Lower lobe of right lung (tissue), 2 donors: ENCODE results near the gene MYO10. TPM values are rescaled to one million over a fixed set of nuclear protein-coding genes. Genes with fewer than 3 reads are reported as not detected.

Source experiments
- ATAC-seq, 2 donors: fragments of 200-7000 bp; cut with Tn5 transposase; one replicate each; pipeline ENCODE4 v1.9.1; 2020 to 2022; ENCODE audit warnings: mild to moderate bottlenecking in 2 of 2, moderate library complexity in 2 of 2
- DNase-seq: peaks from one replicate; pipeline ENCODE4 v3.0.0-alpha.2; 2020
- H3K27ac ChIP-seq: fragments of 200-600 bp; one replicate; pipeline ENCODE4 v1.8.0; 2022
- H3K27me3 ChIP-seq: fragments of 200-600 bp; one replicate; pipeline ENCODE4 v1.8.0; 2022; ENCODE audit warnings: low read depth
- H3K36me3 ChIP-seq: fragments of 200-600 bp; one replicate; pipeline ENCODE4 v1.8.0; 2022; ENCODE audit warnings: mild to moderate bottlenecking
- H3K4me1 ChIP-seq: fragments of 200-600 bp; one replicate; pipeline ENCODE4 v1.8.0; 2022
- H3K4me3 ChIP-seq: fragments of 200-600 bp; one replicate; pipeline ENCODE4 v1.8.0; 2022; ENCODE audit warnings: mild to moderate bottlenecking
- H3K9me3 ChIP-seq: fragments of 200-600 bp; one replicate; pipeline ENCODE4 v1.8.0; 2022
- intact Hi-C: fragments of 100-400 bp; cut with DNase I; formaldehyde crosslinking; loops from one replicate; pipeline ENCODE4 v1.11.0; 2022
- total RNA-seq: library from RNA; stranded (reverse); fragmentation: NEBNext Ultra II Directional; extraction: Animal tissue kit (Norgen Biotek cat#: 25700); gene quantifications from one replicate; pipeline ENCODE4 v1.2.1, GENCODE V29; 2021
- TF ChIP-seq, protein P1 (sequence below): fragments of 200-600 bp; IDR thresholded peaks from one replicate; pipeline ENCODE4 v1.8.0; 2022; ENCODE audit warnings: antibody characterized with exemption, mild to moderate bottlenecking
- donor health status: DM: no; HTN: yes; CAD: no; lungs with severe emphysema.

Gene MYO10
- total RNA-seq, 1 donor from 2014 or later, result 51.5 TPM

DNA sequence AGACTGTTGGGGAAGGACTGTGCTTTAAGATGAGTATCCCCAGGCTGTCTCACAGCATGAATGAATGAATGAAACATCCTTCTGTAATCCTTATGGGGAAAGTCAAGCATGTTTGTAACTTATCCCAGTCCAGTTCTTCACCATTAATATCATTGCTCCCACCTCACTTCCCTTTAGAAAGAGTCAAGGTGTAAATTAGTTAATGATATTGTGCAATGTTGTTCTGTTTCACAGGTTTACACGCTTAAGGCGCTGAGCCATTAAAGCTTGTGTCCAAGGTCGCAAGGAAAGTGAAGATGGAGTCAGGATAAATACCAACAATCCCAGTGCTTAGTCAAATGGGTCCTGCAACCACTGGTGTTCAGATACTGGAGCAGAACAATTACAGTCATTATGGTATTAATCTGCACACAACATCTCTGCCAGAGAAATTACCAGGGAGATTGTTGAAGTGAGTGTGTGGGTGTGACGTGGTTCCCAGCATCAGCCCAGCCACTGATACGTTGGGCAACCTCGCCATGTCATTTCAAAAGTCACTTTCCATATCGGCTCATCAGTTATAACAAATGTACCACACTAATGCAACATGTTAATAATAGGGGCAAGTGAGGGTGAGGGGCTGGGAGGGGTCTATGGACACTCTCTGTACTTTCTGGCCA is 1.5 kb upstream of the MYO10 start:
- Histone ChIP-seq H3K4me3 (no peak overlapping the region), H3K9me3 (no peaks in the 10 kb centered on the region), H3K27me3 (no peaks in the 10 kb centered on the region), H3K4me1 (peaks cover 22% of the 10 kb centered on the region), H3K27ac (no peak overlapping the region), H3K36me3 (no peaks in the 10 kb centered on the region)
- intact Hi-C loops, result loop anchor here (10.0 kb wide), 1 partner anchor 197 kb away; no protein-coding TSS in a partner anchor
- TF ChIP-seq, protein P1, sequence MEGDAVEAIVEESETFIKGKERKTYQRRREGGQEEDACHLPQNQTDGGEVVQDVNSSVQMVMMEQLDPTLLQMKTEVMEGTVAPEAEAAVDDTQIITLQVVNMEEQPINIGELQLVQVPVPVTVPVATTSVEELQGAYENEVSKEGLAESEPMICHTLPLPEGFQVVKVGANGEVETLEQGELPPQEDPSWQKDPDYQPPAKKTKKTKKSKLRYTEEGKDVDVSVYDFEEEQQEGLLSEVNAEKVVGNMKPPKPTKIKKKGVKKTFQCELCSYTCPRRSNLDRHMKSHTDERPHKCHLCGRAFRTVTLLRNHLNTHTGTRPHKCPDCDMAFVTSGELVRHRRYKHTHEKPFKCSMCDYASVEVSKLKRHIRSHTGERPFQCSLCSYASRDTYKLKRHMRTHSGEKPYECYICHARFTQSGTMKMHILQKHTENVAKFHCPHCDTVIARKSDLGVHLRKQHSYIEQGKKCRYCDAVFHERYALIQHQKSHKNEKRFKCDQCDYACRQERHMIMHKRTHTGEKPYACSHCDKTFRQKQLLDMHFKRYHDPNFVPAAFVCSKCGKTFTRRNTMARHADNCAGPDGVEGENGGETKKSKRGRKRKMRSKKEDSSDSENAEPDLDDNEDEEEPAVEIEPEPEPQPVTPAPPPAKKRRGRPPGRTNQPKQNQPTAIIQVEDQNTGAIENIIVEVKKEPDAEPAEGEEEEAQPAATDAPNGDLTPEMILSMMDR, result no peak
- DNase-seq, result no peak
- no peak for ATAC-seq

DNA sequence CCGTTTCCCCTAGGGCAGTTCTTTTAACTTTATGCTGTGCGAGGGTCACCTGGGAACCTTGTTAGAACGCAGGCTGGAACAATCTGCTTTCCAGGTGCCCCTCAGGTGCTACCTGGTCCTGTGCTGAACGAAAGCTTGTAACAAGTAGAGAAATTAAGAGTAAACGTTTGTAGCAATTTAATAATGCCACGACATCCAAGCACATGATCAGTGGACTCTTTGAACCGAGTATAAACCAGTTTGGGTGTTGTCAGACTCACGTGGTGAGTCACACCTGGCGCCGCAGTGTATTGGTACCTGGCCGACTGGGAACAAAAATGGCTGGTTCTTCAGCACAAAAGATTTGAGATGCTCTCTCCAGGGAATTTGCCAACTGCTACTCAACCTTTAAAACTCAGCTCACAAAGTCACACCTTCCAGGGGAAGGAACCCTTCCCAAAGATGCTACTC is 926 bp upstream of the MYO10 start:
- peak; percentile 59 for DNase-seq
- TF ChIP-seq, protein P1, result no peak
- Histone ChIP-seq H3K9me3 (no peaks in the 10 kb centered on the region), H3K4me3 (peak overlapping the region; percentile 76), H3K4me1 (peaks cover 28% of the 10 kb centered on the region), H3K36me3 (no peaks in the 10 kb centered on the region), H3K27ac (peak overlapping the region; percentile 86), H3K27me3 (no peaks in the 10 kb centered on the region)
- peak; percentile 48 to 61 for ATAC-seq
- intact Hi-C loops, result loop anchor here (10.0 kb wide), 1 partner anchor 198 kb away; no protein-coding TSS in a partner anchor

DNA sequence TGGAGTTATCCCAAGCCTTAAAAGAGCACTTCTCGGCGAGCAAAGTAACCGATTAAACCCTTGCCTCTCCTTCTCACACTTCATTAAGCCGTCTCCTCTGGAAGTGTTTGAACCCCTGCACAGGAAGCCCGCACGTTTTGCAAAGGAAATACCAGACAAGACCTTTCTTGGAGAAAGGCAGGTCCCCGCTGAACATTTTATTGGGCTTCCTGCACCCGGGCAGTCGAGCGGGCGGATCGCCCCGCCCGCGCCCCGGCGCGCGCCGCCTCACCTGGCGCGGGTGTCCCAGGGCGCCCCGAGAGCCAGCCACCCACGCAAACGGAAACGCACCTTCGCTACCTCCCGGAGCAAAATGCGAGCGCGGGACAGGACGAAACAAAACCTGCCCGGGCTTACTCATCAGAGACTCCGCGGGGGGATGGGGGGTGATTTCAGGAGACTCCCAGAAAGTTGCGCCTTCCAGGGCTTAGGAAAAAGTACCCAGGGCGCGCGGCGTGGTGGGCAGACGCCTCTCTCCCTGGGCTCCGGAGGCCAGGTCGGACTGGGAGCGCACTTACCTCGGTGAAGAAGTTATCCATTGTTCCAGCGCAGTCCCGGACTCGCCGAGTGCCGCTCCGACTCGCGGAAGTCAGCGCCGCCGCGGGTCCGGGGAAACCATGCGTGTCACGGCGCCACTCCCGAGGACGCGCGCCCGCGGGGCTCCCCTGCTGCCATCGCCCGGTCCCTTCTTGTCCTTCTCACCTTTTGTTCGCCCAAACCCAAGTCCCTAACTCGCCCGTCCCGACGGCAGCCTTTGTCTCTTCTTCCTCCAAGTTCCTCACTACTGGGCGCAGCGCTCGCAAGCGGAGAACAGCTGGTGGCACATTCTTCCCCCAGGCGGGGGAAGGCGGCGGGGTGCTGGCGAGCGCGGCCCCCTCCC is 598 bp downstream of the MYO10 start:
- intact Hi-C loops, result loop anchor here (10.0 kb wide), 1 partner anchor 199 kb away; no protein-coding TSS in a partner anchor
- DNase-seq (peak; percentile 64), ATAC-seq (peak; percentile 39 to 55)
- Histone ChIP-seq H3K27ac (peak overlapping the region; percentile 86), H3K9me3 (no peaks in the 10 kb centered on the region), H3K4me1 (peaks cover 43% of the 10 kb centered on the region), H3K36me3 (no peaks in the 10 kb centered on the region), H3K4me3 (peak overlapping the region; percentile 76), H3K27me3 (no peaks in the 10 kb centered on the region)
- TF ChIP-seq, protein P1, result no peak

DNA sequence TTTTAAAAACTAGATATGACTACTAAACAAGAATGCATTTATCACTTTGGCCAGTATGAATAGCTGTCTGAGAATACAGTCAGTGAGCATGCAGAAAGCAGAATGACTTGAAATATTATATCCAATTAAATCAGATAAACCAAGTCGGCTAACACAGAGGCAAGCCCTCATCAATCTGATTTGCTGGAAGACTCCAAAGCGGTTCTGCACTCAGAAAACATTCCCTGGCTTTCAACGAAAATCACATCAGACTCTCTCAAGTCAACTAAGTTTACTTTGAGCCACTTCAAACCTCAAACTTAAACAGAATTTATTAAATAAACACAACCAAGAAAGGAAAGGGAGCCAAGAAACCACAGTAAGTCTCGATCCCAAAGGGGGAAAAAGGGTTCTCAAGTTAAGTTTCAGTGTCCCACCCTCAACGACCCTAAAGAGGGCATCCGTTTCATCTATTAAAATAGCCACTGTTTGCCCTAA is 1.4 kb downstream of the MYO10 start:
- H3K27me3 ChIP-seq, result no peaks in the 10 kb centered on the region
- H3K4me1 ChIP-seq, result peaks cover 51% of the 10 kb centered on the region
- intact Hi-C loops, result loop anchor here (10.0 kb wide), 1 partner anchor 200 kb away; no protein-coding TSS in a partner anchor
- TF ChIP-seq, protein P1, result no peak
- peak overlapping the region; percentile 76 for H3K4me3 ChIP-seq
- DNase-seq (no peak), ATAC-seq (peak in 1 of 2 donors; percentile 0)
- peak overlapping the region; percentile 86 for H3K27ac ChIP-seq
- no peaks in the 10 kb centered on the region for H3K36me3 ChIP-seq
- no peaks in the 10 kb centered on the region for H3K9me3 ChIP-seq

DNA sequence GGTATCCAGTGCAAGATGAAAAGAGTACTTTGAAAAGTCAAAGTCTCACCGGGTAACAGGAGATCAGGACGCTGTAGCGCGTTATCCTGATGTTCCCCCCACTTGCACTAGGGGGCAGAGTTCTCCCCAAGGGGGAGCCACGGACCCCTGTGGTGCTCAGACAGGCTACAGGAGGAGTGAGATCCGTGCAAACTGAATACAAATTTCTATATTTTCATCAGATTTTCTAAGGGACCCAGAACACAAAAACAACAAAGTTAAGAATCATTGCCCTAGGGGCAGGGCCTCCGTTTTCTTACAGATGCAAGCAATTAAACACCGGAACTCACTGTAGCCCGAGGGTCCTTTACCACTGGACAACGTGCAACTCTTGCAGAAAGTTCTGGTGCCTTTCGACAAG is 2.0 kb downstream of the MYO10 start:
- H3K36me3 ChIP-seq, result no peaks in the 10 kb centered on the region
- no peak overlapping the region for H3K27ac ChIP-seq
- no peaks in the 10 kb centered on the region for H3K9me3 ChIP-seq
- no peaks in the 10 kb centered on the region for H3K27me3 ChIP-seq
- TF ChIP-seq, protein P1, result peak; percentile 90
- intact Hi-C loops, result loop anchor here (10.0 kb wide), 1 partner anchor 201 kb away; no protein-coding TSS in a partner anchor
- peak; percentile 67 for DNase-seq
- H3K4me1 ChIP-seq, result peaks cover 57% of the 10 kb centered on the region
- peak overlapping the region; percentile 76 for H3K4me3 ChIP-seq
- ATAC-seq, result peak; percentile 46 to 52
